HG02759 (cell line): Measurements from ENCODE around the gene CDC42BPB.
"Not testable (repeated sequence)": the region's sequence is repeated elsewhere in the genome, so short reads cannot be mapped to it uniquely, and the experiment has no call there.

ENCODE experiments used
- ATAC-seq: cut with Tn5 transposase; IDR thresholded peaks from one replicate; pipeline ENCODE4 v1.9.1; 2021; ENCODE audit warnings: mild to moderate bottlenecking, moderate library complexity; ENCODE audit not compliant: unreplicated experiment

The CDC42BPB gene

DNA sequence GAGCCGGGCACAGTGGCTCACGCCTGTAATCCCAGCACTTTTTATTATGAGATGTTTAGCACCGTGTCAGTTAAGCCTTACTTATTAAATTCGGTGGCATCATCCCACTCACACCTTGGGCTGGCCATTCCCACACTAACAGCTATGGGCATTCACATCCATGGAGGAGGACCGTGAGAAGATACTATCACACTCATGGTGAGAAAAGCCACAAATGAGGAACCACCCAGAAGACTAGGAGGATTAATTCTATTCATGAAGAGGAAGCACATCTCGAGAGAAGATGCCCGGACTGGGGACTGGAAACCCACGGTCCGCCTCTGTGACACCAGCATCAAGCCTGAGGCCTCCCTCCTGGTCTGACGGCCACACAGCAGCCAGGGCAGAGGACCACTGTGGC, 4.9 kb downstream of the CDC42BPB start:
- no peak for ATAC-seq

DNA sequence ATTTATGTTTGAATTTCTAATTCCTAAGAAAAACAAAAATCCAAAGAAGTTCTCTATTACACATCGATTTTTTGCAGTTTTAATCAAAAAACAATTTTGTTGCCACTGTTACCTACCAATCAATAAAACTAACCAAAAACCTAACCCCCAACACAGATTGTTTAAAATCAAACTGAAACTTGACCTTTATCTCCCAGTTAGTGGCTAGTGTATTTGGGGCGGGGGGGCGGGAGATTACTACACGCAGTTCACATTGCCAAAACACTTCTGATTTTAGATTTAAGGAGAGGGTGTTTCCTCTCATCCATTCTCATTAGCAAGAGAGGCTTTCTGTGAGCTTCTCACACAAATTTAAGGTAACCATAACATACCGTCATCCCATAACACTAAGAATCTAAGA, 6.4 kb downstream of the CDC42BPB start:
- ATAC-seq = no peak

DNA sequence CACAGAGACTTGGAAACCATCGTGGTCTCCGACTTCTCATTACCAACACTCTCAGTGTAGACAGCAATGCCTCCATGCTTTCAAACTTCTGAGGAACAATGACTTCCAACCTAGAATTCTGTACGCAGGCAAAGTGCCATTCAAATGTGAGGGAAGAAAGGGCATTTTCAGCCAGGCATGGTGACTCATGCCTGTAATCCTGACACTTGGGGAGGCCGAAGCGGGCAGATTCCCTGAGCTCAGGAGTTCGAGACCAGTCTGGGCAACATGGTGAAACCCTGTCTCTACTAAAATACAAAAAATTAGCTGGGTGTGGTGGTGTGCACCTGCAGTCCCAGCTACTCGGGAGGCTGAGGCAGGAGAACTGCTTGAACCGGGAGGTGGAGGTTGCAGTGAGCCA, 9.9 kb downstream of the CDC42BPB start:
- ATAC-seq = not testable (repeated sequence)

DNA sequence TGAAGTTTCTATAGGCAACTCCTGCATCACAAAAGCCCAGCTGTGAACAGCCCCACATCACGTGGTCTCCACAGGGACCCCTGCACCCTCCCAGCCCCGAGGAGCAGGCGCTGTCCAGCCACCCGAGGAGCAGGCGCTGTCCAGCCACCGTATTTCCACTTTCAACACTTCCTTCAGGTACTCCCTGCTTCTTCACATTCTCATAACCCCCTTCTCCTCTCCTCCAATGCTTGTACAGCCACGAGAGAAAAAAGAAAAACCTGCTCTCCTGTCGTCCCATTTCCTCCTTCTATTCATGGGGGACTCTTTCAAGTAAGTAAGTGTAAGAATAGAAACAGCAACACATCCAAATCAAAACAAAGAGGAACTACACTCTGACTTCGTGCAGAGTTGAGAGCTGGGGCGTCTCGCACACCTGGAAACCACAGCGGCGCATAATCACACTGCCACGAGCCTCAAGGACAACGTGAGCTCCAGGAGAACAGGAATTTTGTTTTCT, 11.9 kb downstream of the CDC42BPB start:
- ATAC-seq = no peak

DNA sequence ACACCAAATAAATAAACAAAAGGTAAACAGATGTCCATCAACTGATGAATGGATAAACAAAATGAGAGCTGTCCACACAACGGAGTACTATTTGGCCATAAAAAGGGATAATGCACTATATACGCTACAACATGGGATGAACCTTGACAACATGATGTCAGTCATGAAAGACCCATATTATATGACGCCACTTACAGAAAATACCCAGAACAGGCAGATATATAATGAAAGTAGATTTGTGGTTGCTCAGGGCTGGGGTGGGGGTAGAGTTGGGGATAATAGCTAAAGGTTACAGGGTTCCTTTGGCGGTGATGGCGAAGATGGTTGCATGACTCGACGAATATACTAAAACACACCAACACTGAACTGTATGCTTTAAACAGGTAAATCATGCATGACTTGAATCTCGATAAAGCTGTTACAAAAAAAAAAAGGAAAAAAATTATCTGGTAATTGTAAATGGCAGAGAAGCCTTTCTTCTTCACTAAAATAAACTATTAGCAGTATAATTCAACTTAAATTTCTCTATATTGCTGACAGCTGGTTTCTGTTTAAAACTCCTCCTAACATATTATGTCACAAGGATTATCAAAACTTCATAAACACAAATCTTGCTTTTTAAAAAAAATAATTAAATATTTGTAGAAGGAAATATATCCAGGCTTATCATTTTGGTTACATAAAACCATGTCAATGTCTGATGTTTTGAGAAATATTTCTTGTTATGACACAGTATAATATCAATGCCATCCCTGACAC, 13.9 kb downstream of the CDC42BPB start:
- no peak for ATAC-seq

DNA sequence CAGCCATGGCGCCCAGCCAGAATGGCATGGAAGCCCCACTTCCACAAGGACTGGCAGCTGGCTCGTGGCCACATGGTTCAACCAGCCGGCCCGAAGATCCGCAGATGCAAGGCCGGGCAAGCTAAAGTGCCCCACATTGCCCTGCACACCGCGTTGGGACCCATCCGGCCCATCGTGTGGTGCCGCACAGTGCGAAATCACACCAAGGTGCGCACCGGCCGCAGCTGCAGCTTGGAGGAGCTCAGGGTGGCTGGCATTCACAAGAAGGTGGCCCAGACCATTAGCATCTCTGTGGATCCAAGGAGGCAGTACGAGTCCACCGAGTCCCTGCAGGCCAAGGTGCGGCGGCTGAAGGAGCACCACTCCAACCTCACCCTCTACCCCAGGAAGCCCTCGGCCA, 15.9 kb downstream of the CDC42BPB start:
- ATAC-seq = no peak

DNA sequence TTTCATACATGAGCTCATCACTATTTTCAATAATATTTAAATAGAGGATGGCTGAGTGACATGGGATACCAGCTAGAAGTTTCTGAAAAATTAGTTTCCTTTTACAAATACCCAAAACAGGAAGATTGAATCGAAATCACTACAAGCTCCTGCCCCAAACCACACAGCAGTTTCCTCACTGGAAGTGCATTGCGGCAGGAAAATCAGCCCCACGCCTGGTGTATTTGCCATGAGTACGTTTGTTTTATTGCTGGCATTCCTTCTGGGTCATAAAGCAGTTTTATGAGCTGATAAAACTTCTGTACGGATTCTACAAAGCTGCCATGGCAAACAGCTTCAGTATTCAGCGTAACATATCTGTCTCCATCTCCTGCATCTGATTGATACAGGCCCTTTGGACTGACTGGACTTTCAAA, 23.7 kb downstream of the CDC42BPB start:
- no peak for ATAC-seq

DNA sequence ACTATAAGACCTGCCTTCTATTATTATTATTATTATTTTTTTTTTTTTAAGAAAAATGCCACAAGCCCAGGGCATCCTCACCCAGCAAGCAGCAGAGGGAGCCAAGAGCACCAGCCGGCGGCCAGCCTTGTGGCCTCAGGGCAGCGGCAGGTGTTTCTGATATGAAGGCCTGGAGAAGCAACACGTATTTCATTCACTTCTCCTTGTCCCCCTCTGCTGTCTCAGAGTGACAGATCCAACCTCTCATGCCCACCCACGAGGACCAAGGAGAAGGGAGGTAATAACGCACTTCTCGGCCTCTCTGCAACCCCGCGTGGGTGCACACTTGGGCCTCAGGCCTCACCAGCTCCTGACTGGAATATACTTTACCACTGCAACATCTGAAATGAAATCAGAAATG, 25.4 kb downstream of the CDC42BPB start:
- ATAC-seq = no peak

DNA sequence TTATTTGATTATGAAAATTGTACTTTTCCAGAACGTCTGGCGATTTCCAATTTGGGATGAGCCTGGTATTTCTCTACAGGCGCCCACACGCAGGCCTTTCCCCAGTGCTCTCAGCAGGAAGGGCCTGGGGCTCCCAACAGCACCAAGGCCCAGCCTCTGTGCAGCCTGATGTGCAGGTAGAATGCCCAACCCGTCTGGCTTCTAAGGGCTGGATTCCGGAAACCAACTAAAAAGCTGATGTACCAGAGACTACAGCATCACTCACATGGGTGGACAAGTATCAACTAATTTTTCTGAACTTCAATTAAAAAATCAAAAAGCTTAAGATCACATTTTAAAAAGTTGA, 25.8 kb downstream of the CDC42BPB start:
- ATAC-seq = no peak

DNA sequence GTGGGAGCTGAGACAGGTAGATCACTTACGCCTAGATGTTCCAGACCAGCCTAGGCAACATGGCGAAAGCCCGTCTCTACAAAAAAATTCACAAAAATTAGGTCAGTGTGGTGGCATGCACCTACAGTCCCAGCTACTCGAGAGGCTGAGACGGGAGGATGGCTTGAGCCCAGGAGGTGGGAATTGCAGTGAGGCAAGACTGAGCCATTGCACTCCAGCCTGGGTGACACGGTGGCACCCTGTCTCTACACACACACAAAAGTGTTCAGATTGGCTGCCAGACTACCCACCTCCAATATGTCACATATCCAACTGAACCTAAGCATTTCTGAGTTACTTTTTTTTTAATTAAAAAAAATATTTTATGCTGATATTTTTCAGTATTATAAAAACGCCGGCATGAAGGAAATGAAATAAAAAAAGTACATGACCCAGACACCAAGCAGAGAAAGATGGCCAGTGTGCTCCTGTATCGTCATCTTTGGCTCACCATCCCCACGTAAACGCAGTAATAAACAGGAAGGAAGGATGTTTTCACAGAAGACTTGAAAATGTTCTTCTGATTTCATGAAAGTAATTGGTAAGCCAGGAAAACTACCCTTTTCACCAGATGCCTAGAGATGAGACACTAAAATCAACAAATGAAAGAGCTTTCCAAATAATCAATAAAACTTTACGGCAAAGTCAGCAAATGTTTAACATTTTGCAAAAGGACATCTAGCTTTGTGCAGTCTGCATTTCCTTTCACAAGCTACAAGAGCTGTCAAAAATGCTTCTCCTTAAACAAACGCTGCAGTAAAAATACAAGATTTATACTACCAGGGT, 26.4 kb downstream of the CDC42BPB start:
- no peak for ATAC-seq

DNA sequence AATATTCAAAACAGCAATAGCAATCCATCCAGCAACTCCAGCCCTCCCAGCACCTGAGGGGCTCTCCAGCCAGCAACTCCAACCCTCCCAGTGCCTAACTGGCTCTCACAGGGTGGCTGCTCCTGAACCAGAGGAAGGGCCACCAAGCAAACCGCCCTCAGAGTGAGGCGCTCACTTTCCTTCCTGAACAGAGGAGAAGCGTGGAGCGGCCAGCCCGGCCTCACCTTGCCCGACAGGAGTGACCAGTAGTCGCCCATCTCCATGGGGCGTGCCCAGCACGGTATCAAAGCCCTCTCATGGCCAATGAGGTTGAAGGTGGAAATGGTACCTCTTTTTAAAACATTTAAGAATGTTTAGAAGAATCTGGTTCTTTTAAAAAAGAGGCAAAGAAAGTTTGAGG, 27.4 kb downstream of the CDC42BPB start:
- no peak for ATAC-seq

DNA sequence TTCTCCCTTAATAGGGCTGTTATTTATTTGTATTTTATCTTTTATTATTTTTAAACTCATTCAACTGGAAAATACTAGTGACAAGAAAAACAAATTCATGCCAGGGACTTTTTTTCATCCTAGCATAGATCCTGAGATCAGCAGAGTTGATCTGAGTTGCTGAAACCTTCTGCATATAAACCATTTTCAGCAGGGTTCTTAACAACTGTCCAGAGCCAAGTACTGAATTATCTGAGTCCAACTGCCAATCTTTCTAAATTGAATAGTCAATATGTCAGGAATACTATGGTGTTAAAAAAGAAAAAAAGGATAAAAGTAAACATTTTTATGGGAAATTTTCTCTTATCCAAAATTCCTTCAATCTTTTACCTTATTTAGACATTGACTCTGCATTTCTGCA, 28.6 kb downstream of the CDC42BPB start:
- no peak for ATAC-seq

DNA sequence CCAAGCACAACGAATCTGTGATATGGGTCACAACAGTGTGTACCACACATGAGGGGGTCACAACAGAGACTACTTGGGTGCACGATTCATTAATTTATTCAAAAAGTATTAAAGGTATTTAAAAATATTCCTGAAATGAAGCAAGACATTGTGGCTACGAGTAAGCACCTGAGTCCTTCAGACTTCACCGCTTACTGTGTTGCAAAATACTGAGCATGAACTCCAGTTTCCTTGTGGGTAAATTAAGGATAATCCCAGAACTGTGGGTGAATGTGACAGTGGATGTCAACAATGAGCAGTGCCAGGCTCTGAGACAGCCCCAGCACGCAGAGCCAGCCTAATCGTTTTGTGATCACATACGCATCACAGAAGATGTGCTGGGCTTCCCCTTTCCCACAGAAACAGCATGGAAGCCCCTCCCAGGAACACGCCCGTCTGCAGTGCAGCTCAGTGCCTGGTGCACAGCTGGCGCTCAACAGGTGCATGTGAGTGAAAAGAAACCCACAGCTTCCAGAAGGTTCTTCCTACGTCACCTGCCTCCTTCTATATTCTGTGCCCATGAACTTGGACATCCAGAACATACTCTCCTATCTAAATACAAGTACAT, 29.1 kb downstream of the CDC42BPB start:
- ATAC-seq = no peak

DNA sequence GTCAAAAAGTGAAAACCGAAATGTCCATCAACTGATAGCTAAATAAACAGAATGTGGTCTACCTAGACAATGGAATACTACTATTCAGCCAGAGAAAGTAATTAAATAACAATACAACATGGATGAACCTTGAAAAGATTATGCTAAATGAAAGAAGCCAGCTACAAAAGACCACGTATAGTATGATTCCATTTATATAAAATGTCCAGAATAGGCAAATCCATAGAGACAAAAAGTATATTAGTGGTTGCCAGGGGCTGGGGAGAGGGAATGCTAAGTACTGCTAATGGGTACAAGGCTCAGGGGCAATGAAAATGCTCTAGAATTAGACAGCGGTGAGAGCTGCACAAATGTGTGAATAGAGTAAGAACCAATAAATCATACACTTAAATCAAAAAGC, 29.9 kb downstream of the CDC42BPB start:
- ATAC-seq = no peak

DNA sequence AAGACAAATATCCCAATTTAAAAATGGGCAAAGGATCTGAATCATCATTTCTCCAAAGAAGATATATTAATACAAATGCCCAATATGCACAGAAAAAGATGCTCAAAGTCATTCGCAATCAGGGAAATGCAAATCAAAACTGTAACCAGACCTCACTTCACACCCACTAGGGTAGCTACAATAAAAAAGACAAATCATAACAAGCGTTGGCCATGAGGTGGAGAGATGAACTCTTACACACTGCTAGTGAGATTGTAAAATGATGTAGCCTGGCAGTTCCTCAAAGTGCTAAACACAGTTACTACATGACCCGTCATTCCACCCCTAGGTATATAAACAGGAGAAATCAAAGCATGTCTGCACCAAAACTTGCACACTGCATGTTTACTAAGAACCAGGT, 30.4 kb downstream of the CDC42BPB start:
- ATAC-seq = no peak

DNA sequence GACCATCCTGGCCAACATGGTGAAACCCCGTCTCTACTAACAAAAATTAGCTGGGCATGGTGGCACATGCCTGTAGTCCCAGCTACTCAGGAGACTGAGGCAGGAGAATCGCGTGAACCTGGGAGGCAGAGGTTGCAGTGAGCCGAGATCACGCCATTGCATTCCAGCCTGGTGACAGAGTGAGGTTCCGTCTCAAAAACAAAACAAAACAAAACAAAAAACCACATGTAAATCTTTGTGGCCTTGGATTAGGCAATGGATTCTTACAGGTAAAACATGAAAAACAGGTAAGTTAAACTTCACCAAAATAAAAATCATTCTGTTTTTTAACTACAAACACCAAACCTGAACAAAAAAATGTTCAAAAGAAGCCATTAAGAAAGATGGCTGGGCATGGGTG, 31.2 kb downstream of the CDC42BPB start:
- ATAC-seq = not testable (repeated sequence)

DNA sequence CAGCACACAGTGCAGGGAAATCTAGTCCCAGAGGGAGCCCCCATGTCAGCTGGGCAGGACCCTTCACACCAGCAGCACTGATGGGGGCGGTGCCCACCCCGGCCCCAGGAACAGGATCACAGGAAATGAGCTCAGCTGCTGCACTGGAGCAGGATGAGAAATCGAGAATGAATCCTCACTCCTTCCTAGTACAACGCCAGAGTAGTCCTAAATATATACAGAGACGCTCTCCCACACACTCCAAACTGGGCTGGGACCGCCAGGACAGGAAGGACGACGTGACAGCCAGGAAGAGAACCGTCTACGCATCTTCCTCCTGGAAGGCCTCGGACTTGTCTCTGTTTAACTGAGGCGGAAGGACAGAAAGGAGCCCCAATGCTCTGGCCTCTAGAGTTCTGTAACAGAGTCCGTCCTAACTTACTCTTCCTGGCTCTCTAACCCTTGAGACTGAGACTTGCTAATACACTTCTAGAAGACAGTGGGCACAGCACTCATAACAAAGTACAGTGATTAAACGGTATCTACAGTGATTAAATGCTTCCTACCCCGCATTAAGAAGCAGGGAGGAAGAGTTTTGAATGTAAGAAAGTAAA, 33.4 kb downstream of the CDC42BPB start:
- no peak for ATAC-seq

DNA sequence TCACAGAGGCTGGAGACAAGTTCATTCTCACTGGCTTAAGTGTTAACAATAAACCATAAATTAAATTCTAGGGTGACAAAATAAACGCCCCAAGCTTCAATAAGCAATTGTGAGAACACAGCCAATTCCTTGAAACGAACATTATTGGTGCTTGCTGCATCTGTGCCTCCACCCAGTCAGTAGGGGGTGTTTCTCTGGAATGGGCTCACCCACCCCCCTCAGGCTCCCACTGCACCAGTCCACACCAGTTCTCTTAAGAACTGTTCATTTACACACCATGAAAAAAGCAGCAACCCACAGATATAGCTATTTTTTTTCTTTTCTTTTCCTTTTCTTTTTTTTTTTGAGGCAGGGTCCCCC, 34.7 kb downstream of the CDC42BPB start:
- no peak for ATAC-seq

DNA sequence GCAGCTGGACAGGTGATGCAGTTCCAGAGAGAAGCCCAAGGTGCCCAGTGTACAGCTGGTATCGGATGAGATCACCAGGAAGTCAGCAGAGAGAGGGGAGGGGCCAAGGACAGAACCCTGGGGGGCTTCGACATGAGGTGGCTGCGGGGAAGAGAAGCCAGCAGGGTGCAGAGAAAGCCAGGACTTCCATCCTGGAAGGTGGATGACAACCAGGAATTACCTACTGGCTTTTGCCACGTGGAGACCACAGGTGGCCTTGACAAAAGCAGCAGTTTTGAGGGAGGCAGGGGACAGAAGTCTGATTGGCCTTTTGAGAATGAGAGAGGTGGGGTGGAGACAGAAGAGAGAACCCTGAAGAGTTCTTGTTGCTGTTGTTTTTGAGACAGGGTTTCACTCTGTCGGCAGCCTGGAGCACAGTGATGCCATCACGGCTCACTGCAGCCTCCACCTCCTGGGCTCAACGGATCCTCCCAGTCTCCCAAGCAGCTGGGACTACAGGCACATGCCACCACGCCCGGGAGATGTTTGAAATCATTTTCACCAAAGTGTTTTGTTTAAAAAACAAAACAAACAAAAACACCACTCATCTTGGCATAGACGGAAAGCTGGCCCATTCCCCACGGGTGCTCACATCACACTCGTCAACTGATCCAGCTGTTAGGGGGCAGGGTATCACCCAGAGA, 35.2 kb downstream of the CDC42BPB start:
- ATAC-seq = no peak

DNA sequence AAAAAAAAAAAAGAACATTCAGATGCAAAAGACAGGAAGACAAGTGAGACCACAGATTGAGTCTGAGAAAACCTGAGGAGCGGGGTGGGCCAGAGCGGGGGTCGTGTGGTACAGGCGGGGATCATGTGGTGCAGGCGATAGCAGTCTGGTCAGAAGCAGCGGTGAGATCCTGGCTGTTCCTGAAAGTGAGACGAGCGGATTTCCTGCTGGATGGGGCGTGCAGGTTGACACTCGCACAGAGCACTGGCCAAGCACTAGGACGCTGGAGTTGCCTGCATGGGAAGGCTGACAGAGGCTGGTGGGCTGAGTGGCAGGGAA, 35.7 kb downstream of the CDC42BPB start:
- ATAC-seq = no peak
